Mesodermal cell (in vitro differentiated cells): ENCODE data around the gene NKAIN2.
"Not testable (repeated sequence)": the region's sequence is repeated elsewhere in the genome, so short reads cannot be mapped to it uniquely, and the experiment has no call there.

ENCODE experiments used
- H3K27ac ChIP-seq: 2 replicates; pipeline ENCODE4 v1.7.0; 2013; ENCODE audit warnings: mild to moderate bottlenecking, low read depth, low read length, moderate library complexity; ENCODE audit not compliant: severe bottlenecking
- H3K36me3 ChIP-seq: 2 replicates; pipeline ENCODE4 v1.7.1; 2013; ENCODE audit warnings: mild to moderate bottlenecking, low read length, moderate library complexity; ENCODE audit not compliant: control insufficient read depth, insufficient read depth
- H3K4me1 ChIP-seq: one replicate; pipeline ENCODE4 v1.7.1; 2013; ENCODE audit warnings: mild to moderate bottlenecking, low read length; ENCODE audit not compliant: insufficient read depth, control insufficient read depth, poor library complexity, severe bottlenecking
- H3K4me3 ChIP-seq: 2 replicates; pipeline ENCODE4 v1.7.0; 2013; ENCODE audit warnings: low read length, control low read depth, mild to moderate bottlenecking; ENCODE audit not compliant: insufficient read depth, poor library complexity, severe bottlenecking; ENCODE audit errors: extremely low read depth
- H3K9me3 ChIP-seq: 2 replicates; pipeline ENCODE4 v1.7.1; 2013; ENCODE audit warnings: mild to moderate bottlenecking, low read length, moderate library complexity; ENCODE audit not compliant: control insufficient read depth
- WGBS, 2 experiments: methylation state at CpG; one replicate each; pipeline ENCODE4 v1.1.5; 2013; ENCODE audit warnings: missing lambda C conversion rate in 2 of 2; ENCODE audit not compliant: insufficient coverage in 2 of 2; 5-methylcytosine and 5-hydroxymethylcytosine counted together

NKAIN2 gene

GRCh38 chr6:124356276-124356810 lies 552.7 kb downstream of the NKAIN2 start:
- no peaks in the 10 kb centered on the region for H3K36me3 ChIP-seq
- H3K4me3 ChIP-seq: no peak overlapping the region
- WGBS, 2 experiments: 70 to 76% methylated on average over 5 of the region's 5 CpGs
- H3K4me1 ChIP-seq: no peaks in the 10 kb centered on the region
- no peak overlapping the region for H3K27ac ChIP-seq
- H3K9me3 ChIP-seq: no peaks in the 10 kb centered on the region

GRCh38 chr6:124356811-124357210 lies 553.1 kb downstream of the NKAIN2 start:
- no peak overlapping the region for H3K27ac ChIP-seq
- H3K4me3 ChIP-seq: no peak overlapping the region
- H3K36me3 ChIP-seq: no peaks in the 10 kb centered on the region
- H3K4me1 ChIP-seq: no peaks in the 10 kb centered on the region
- WGBS, 2 experiments: no CpG with 5 or more reads among the region's 1 CpG
- no peaks in the 10 kb centered on the region for H3K9me3 ChIP-seq

GRCh38 chr6:124368131-124368530 lies 564.5 kb downstream of the NKAIN2 start:
- Histone ChIP-seq H3K27ac (no peak overlapping the region), H3K4me1 (no peaks in the 10 kb centered on the region), H3K4me3 (no peak overlapping the region), H3K9me3 (no peaks in the 10 kb centered on the region), H3K36me3 (no peaks in the 10 kb centered on the region)

DNA sequence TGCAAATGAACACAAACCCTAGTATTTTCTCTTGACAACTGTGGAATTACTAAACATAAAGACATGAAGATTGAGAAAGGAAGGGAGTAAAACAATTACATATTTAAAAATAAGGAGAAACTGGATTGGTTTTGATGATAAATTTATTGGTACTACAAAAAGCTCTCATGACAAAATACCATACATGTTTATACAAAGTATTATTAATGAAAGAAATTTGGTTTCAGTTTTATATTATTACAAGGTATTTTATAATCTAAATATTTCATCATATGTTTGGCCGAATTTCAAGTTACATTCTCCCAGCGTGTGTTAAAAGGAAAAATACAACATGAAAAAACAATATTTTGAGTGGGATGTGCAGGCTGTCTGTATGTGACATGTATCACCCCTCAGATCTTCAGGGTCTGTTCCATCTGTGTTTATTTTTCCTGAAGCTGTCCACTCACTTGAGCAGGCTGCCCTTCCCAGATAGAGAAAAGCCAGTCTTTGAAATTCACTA lies 568.4 kb downstream of the NKAIN2 start:
- Histone ChIP-seq H3K36me3 (no peaks in the 10 kb centered on the region), H3K4me3 (no peak overlapping the region), H3K27ac (no peak overlapping the region), H3K9me3 (no peaks in the 10 kb centered on the region), H3K4me1 (no peaks in the 10 kb centered on the region)
- no CpG with 5 or more reads among the region's 2 CpGs for WGBS, 2 experiments

DNA sequence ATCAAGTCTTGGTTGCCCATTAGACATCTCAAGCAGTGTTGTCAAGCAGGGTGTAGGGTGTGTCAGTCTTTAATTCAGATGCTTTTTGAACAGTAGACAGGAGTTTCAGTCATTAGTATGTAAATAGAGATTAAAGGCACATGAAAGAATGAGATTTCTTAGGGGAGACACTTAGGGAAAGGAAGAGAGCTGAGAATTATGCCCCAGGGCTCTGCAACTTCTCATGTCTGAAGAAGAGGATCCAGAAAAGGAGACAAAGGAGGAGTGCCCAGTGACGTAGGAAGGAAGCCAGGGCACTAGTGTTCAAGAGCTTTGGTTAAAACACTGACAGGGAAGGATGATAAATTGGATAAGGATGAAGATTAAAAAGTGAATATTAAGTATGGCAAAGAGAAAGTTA lies 569.7 kb downstream of the NKAIN2 start:
- Histone ChIP-seq H3K4me1 (no peaks in the 10 kb centered on the region), H3K27ac (no peak overlapping the region), H3K4me3 (no peak overlapping the region), H3K9me3 (no peaks in the 10 kb centered on the region), H3K36me3 (no peaks in the 10 kb centered on the region)
- 73 to 86% methylated on average over 1 of the region's 1 CpG for WGBS, 2 experiments

DNA sequence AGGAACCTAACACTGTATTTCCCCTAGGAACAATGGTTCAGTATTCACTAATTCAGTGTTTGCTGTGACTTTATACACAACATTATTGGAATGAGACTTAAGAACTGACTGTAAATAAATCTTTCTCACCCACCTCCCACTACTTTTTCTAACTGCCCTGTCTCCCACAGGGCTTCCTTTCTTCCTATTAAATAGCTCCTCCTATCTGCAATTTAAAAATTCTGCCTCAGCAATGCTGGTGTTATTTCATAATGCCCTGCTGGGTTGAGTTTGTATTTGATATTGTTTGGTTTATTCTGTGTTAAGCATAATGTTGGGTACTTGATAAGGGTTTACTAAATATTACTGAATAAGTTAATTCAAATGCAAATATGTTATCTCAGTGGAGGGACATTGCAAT lies 585.5 kb downstream of the NKAIN2 start:
- Histone ChIP-seq H3K27ac (no peak overlapping the region), H3K9me3 (no peaks in the 10 kb centered on the region), H3K4me1 (no peaks in the 10 kb centered on the region), H3K36me3 (no peaks in the 10 kb centered on the region), H3K4me3 (no peak overlapping the region)

DNA sequence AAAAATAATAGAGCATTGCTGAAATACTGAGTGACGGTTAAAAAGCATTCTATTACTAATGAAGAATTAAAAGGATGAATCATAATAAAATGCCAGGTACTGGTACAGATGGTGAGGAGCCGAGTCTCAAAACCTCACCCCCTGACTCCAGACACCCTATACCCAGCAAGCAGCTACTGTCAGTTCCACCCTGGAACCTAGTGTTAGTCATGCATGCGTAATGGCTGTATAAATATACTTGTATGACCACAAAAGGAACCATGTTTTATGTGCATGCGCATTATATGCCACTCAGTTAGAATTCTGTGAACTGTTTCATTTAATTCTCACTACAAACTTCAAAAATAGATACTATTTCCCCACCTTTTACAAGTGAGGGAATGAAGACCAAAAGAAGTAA lies 589.9 kb downstream of the NKAIN2 start:
- Histone ChIP-seq H3K9me3 (no peaks in the 10 kb centered on the region), H3K4me3 (no peak overlapping the region), H3K27ac (no peak overlapping the region), H3K4me1 (no peaks in the 10 kb centered on the region), H3K36me3 (no peaks in the 10 kb centered on the region)
- no CpG with 5 or more reads among the region's 4 CpGs for WGBS, 2 experiments

- Histone ChIP-seq H3K36me3 (no peaks in the 10 kb centered on the region), H3K27ac (no peak overlapping the region), H3K4me1 (no peaks in the 10 kb centered on the region), H3K4me3 (no peak overlapping the region), H3K9me3 (no peaks in the 10 kb centered on the region)
- 95 to 100% methylated on average over 2 of the region's 2 CpGs for WGBS, 2 experiments
Observed at GRCh38 chr6:124396361-124396760, 592.7 kb downstream of the NKAIN2 start.

GRCh38 chr6:124400261-124400999 lies 596.8 kb downstream of the NKAIN2 start:
- Histone ChIP-seq H3K4me1 (no peaks in the 10 kb centered on the region), H3K36me3 (no peaks in the 10 kb centered on the region), H3K4me3 (no peak overlapping the region), H3K27ac (no peak overlapping the region), H3K9me3 (no peaks in the 10 kb centered on the region)
- 100% methylated on average over 1 of the region's 2 CpGs; no CpG with 5 or more reads in 1 of the 2 experiments for WGBS, 2 experiments

DNA sequence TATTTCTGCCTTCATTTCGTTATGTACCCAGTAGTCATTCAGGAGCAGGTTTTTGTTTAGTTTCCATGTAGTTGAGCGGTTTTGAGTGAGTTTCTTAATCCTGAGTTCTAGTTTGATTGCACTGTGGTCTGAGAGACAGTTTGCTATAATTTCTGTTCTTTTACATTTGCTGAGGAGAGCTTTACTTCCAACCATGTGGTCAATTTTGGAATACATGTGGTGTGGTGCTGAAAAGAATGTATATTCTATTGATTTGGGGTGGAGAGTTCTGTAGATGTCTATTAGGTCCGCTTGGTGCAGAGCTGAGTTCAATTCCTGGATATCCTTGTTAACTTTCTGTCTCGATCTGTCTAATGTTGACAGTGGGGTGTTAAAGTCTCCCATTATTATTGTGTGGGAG lies 606.8 kb downstream of the NKAIN2 start:
- not testable (repeated sequence) for H3K9me3 ChIP-seq, H3K27ac ChIP-seq, H3K36me3 ChIP-seq, H3K4me1 ChIP-seq, H3K4me3 ChIP-seq
- WGBS, 2 experiments: 80% methylated on average over 1 of the region's 4 CpGs; no CpG with 5 or more reads in 1 of the 2 experiments

DNA sequence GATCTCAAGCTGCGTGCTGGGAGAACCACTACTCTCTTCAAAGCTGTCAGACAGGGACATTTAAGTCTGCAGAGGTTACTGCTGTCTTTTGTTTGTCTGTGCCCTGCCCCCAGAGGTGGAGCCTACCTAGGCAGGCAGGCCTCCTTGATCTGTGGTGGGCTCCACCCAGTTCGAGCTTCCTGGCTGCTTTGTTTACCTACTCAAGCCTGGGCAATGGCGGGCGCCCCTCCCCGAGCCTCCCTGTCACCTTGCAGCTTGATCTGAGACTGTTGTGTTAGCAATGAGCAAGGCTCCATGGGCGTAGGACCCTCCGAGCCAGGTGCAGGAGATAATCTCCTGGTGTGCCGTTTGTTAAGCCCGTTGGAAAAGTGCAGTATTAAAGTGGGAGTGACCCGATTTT lies 609.0 kb downstream of the NKAIN2 start:
- not testable (repeated sequence) for H3K36me3 ChIP-seq, H3K27ac ChIP-seq, H3K4me1 ChIP-seq, H3K9me3 ChIP-seq, H3K4me3 ChIP-seq
- 92 to 93% methylated on average over 5 to 7 of the region's 10 CpGs for WGBS, 2 experiments
